CD8-positive, alpha-beta memory T cell (primary cell): Measurements from ENCODE around the gene NUDT22. TPM values are rescaled to one million over a fixed set of nuclear protein-coding genes. Genes with fewer than 3 reads are reported as not detected.
A peak's percentile ranks its signal among the peaks of the same experiment; 100 is the strongest.

Experiments used
- CTCF ChIA-PET: fragments of 350-600 bp; sonication (Branson Sonifier 250); formaldehyde crosslinking; loops from one replicate; lab custom pipeline; 2021; ENCODE audit warnings: antibody characterized with exemption; lab: Charles Lee
- POLR2A ChIA-PET: fragments of 350-600 bp; sonication (Branson Sonifier 250); formaldehyde crosslinking; loops from one replicate; lab custom pipeline; 2021; ENCODE audit warnings: antibody characterized with exemption; lab: Charles Lee
- DNase-seq, 5 donors: peaks; one replicate each; pipeline versions ENCODE4 v3.0.0 to v3.0.0-alpha.2; 2020 to 2022; ENCODE audit warnings: mixed read lengths in 1 of 5
- H3K27ac ChIP-seq: one replicate; pipeline ENCODE4 v1.7.0; 2013; ENCODE audit warnings: low read depth, mild to moderate bottlenecking, low read length, moderate library complexity
- H3K27me3 ChIP-seq: 2 replicates; pipeline ENCODE4 v1.7.0; 2013; ENCODE audit warnings: low read length, mild to moderate bottlenecking; ENCODE audit not compliant: insufficient read depth, poor library complexity, severe bottlenecking
- H3K36me3 ChIP-seq: 2 replicates; pipeline ENCODE4 v1.7.0; 2013; ENCODE audit warnings: mild to moderate bottlenecking, low read length, moderate library complexity; ENCODE audit not compliant: insufficient read depth
- H3K4me1 ChIP-seq: 2 replicates; pipeline ENCODE4 v1.7.0; 2013; ENCODE audit warnings: mild to moderate bottlenecking, low read length, moderate library complexity; ENCODE audit not compliant: insufficient read depth
- H3K4me3 ChIP-seq: 2 replicates; pipeline ENCODE4 v1.7.0; 2013; ENCODE audit warnings: mild to moderate bottlenecking, low read length
- H3K9me3 ChIP-seq: 2 replicates; pipeline ENCODE4 v1.7.0; 2013; ENCODE audit warnings: mild to moderate bottlenecking, low read length
- H3K27ac Mint-ChIP-seq, 8 donors: one replicate each; pipeline ENCODE4 v1.8.0; 2020 to 2021; ENCODE audit warnings: mixed read lengths in 8 of 8, mild to moderate bottlenecking in 6 of 8, inconsistent platforms in 3 of 8, moderate library complexity in 3 of 8
- H3K27me3 Mint-ChIP-seq, 2 donors: one replicate each; pipeline ENCODE4 v1.8.0; 2020 to 2021; ENCODE audit warnings: mixed read lengths in 2 of 2, mild to moderate bottlenecking in 1 of 2, moderate library complexity in 1 of 2
- H3K36me3 Mint-ChIP-seq, 3 donors: one replicate each; pipeline ENCODE4 v1.8.0; 2020 to 2021; ENCODE audit warnings: mixed read lengths in 3 of 3, inconsistent platforms in 1 of 3, mild to moderate bottlenecking in 1 of 3
- H3K4me1 Mint-ChIP-seq, 3 donors: one replicate each; pipeline ENCODE4 v1.8.0; 2020 to 2021; ENCODE audit warnings: mixed read lengths in 3 of 3, inconsistent platforms in 1 of 3, mild to moderate bottlenecking in 1 of 3
- H3K4me3 Mint-ChIP-seq, 7 donors: one replicate each; pipeline ENCODE4 v1.8.0; 2020 to 2021; ENCODE audit warnings: mixed read lengths in 7 of 7, mild to moderate bottlenecking in 6 of 7, moderate library complexity in 4 of 7, inconsistent platforms in 2 of 7
- H3K9me3 Mint-ChIP-seq, 5 donors: one replicate each; pipeline ENCODE4 v1.8.0; 2020 to 2022; ENCODE audit warnings: mixed read lengths in 5 of 5, mild to moderate bottlenecking in 3 of 5, moderate library complexity in 2 of 5, inconsistent platforms in 1 of 5
- polyA plus RNA-seq: library from polyadenylated mRNA; unstranded; fragments of 300-500 nt; fragmentation: Illumina TruSeq; gene quantifications from one replicate; pipeline ENCODE4 v1.2.3, GENCODE V29; 2021
- total RNA-seq, 2 experiments: library from RNA; stranded (reverse); gene quantifications; one replicate each; pipeline ENCODE4 v1.2.3, GENCODE V29; 2021

The NUDT22 gene
- total and polyA plus RNA-seq, 3 experiments from 2014 or later: 51.6 to 78.6 (median 75.3) TPM

DNA sequence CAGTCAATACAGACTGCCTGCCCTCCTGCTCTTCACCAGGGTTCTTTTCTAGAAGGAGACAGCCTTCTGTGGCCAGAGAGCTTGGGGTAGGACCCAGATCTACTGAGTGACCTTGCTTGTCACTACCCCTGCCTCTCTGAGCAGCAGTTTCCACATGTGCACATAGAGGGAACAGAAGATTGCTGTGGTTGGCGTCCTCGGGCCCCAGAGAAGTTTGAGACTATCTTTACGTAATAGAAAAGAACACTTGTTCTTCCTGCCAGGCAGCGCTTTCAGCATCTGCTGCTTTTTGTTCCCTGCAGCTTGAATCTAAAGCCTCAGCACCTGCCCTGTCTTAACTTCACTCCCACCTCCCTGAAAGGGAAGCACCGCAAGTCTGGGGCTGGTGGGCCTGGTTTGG lies 12.9 kb downstream of the NUDT22 start:
- POLR2A ChIA-PET: interaction anchor here (1.3 kb wide), 1 partner anchor 79 kb away, joined by 3 read pairs; the partner anchor contains the start of genes PRDX5 and TRMT112
- Mint-ChIP-seq H3K27ac (peak overlapping the region; percentile 47 to 100 (median 92)), H3K36me3 (peaks cover 0 to 40% (median 0%) of the 10 kb centered on the region in 3 donors), H3K4me1 (peaks cover 23 to 57% (median 24%) of the 10 kb centered on the region in 3 donors), H3K27me3 (no peaks in the 10 kb centered on the region), H3K4me3 (peak overlapping the region in 2 of 7 donors; percentile 17 to 84), H3K9me3 (no peaks in the 10 kb centered on the region)
- no peaks in the 10 kb centered on the region for H3K36me3 ChIP-seq
- no peaks in the 10 kb centered on the region for H3K9me3 ChIP-seq
- H3K4me3 ChIP-seq: no peak overlapping the region
- no peak overlapping the region for H3K27ac ChIP-seq
- CTCF ChIA-PET: interaction anchor here (1.1 to 1.9 kb wide), 2 partner anchors 32 to 34 kb away, joined by 4 to 5 read pairs; no protein-coding TSS in a partner anchor
- H3K4me1 ChIP-seq: peaks cover 34% of the 10 kb centered on the region
- DNase-seq: no peak
- H3K27me3 ChIP-seq: no peaks in the 10 kb centered on the region

DNA sequence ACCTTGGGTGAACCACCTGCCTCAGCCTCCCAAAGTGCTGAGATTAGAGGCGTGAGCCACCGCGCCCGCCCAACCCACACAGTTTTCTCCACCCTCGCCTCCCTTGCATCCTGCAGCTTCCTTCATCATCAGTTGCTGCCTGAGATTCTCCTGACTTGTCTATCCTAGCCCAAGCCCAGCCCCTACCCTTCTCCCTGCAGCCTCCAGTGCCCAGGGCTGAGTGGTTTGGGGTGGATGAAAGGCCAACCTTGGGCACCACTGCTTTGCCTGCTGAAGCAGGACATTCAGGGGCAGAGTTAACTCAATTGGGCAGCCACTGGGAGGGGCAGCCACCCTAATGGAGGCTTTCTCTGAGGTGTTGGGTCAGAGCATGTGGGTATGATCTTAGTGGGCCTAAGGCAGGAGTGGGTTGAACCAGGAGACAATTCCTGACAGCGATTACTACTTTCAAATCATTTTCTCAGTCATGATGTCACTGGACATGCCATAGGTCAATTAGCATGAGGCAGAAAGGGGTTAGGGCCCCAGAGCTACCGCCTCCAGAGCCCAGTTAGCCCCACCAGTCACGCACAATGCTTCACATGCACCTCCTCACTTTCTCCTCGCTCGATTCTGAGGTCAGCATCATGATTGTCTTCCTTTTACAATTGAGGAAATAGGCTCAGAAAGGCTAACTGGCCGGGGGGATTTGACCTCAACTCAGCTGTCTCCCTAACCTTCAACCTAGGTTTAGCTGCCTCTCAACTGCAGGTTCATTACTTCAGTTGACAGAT lies 13.8 kb downstream of the NUDT22 start:
- Histone ChIP-seq H3K4me1 (peaks cover 35% of the 10 kb centered on the region), H3K4me3 (peak overlapping the region; percentile 56), H3K9me3 (no peaks in the 10 kb centered on the region), H3K36me3 (no peaks in the 10 kb centered on the region), H3K27ac (peak overlapping the region; percentile 99), H3K27me3 (no peaks in the 10 kb centered on the region)
- peaks cover 23 to 61% (median 24%) of the 10 kb centered on the region in 3 donors for H3K4me1 Mint-ChIP-seq
- H3K9me3 Mint-ChIP-seq: no peaks in the 10 kb centered on the region
- CTCF ChIA-PET: interaction anchor here (1.1 to 13.4 kb wide), 3 partner anchors 30 to 35 kb away, joined by 4 to 124 read pairs (median 5); no protein-coding TSS in a partner anchor
- no peaks in the 10 kb centered on the region for H3K27me3 Mint-ChIP-seq
- H3K27ac Mint-ChIP-seq: peak overlapping the region; percentile 99 to 100 (median 100)
- DNase-seq: no peak
- H3K4me3 Mint-ChIP-seq: peak overlapping the region in 6 of 7 donors; percentile 87 to 95 (median 89)
- peaks cover 0 to 44% (median 0%) of the 10 kb centered on the region in 3 donors for H3K36me3 Mint-ChIP-seq
- POLR2A ChIA-PET: interaction anchor here (1.3 to 2.5 kb wide), 3 partner anchors 14 to 78 kb away, joined by 3 to 35 read pairs (median 13); partner anchors contain the start of genes FERMT3, NUDT22, PRDX5 and TRMT112

DNA sequence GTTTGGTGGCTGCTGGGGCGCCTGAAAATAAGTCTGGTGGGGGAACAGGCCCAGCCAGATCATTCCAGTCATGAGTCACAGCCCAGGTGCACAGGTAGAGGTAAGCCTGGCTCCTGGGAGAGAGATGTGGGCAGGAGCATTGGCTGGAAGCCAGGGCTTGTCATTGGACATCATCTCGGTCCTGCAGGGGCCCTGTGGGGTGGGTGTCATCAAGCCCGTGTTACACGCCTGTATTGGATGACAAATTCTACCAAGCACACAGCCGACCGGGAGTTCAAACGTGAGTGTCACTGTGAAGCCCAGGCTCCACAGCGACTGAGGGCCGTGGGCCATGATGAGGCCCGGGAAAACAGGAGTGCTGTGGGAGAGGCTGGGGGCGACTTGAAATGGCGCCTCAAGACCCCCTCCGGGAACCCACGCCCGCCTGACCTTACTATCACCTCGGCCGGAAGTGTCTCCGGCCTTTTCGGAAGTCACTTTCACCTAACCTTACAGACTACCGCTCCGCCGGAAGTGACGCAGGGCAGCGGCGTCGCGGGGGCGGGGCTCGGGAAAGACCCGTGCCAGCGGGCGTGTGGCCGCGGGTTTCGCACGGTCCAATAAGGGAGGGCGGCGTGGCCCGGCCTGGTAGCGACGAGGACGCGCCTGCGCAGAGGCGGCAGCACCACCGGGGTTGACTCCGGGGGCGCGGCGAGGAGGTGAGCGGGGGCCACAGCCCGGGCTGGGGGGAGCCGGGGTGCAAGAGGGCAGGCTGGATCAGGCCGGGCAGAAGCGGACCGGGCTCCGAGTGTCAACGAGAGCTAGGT lies 14.6 kb downstream of the NUDT22 start, which contains the start of gene FKBP2:
TSS of gene FKBP2 (plus strand) at position 661 of the 806 bp plus-strand sequence. CDS start 1,293 bp downstream, outside the sequence.
- ChIA-PET POLR2A (interaction anchor here (0.6 to 2.5 kb wide), 12 partner anchors 8 to 77 kb away, joined by 3 to 35 read pairs (median 6); partner anchors contain the start of genes CATSPERZ, ESRRA, FERMT3 and NUDT22), CTCF (interaction anchor here (0.7 to 13.4 kb wide), 10 partner anchors 8 to 77 kb away, joined by 3 to 124 read pairs (median 5); partner anchors contain the start of genes CATSPERZ, FERMT3, NUDT22 and PLCB3)
- peak within 1 kb of the TSS; percentile 99 for H3K27ac ChIP-seq
- H3K36me3 Mint-ChIP-seq: peaks cover 0 to 39% (median 0%) of the 10 kb centered on the region in 3 donors
- H3K4me1 Mint-ChIP-seq: peaks cover 17 to 62% (median 23%) of the 10 kb centered on the region in 3 donors
- no peaks in the 10 kb centered on the region for H3K36me3 ChIP-seq
- peak within 1 kb of the TSS; percentile 99 to 100 (median 100) for H3K27ac Mint-ChIP-seq
- DNase-seq: peak; percentile 97 to 99 (median 99)
- H3K9me3 Mint-ChIP-seq: no peaks in the 10 kb centered on the region
- no peaks in the 10 kb centered on the region for H3K9me3 ChIP-seq
- H3K4me3 ChIP-seq: peak within 1 kb of the TSS; percentile 76
- H3K4me3 Mint-ChIP-seq: peak within 1 kb of the TSS; percentile 87 to 97 (median 90)
- H3K4me1 ChIP-seq: peaks cover 36% of the 10 kb centered on the region
- H3K27me3 Mint-ChIP-seq: no peaks in the 10 kb centered on the region
- no peaks in the 10 kb centered on the region for H3K27me3 ChIP-seq

DNA sequence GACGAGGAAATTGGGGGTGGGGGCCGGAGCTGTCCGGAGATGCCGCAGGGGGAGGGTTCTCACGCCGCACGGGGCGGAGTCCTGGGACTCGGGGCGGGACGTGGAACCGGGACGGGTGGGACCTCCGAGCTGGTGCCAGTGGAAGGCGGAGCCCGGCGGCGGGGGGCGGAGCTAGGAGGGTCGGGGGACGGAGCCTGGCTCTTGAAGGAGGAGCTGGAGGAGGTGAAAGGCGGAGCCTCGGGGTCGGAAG lies 15.1 kb downstream of the NUDT22 start:
- POLR2A ChIA-PET: interaction anchor here (0.6 to 2.5 kb wide), 13 partner anchors 9 to 947 kb away, joined by 3 to 35 read pairs (median 5); partner anchors contain the start of genes CATSPERZ, ESRRA, FERMT3 and NUDT22
- Mint-ChIP-seq H3K4me1 (peaks cover 22 to 65% (median 26%) of the 10 kb centered on the region in 3 donors), H3K36me3 (peaks cover 0 to 39% (median 0%) of the 10 kb centered on the region in 3 donors), H3K27ac (peak overlapping the region; percentile 99 to 100 (median 100)), H3K27me3 (no peaks in the 10 kb centered on the region), H3K9me3 (no peaks in the 10 kb centered on the region), H3K4me3 (peak overlapping the region; percentile 87 to 97 (median 90))
- Histone ChIP-seq H3K36me3 (no peaks in the 10 kb centered on the region), H3K27ac (peak overlapping the region; percentile 99), H3K9me3 (no peaks in the 10 kb centered on the region), H3K4me1 (peaks cover 39% of the 10 kb centered on the region), H3K27me3 (no peaks in the 10 kb centered on the region), H3K4me3 (peak overlapping the region; percentile 76)
- CTCF ChIA-PET: interaction anchor here (0.6 to 13.4 kb wide), 11 partner anchors 9 to 77 kb away, joined by 3 to 124 read pairs (median 5); partner anchors contain the start of genes CATSPERZ, FERMT3, NUDT22 and PLCB3
- peak in 3 of 5 donors; percentile 100 for DNase-seq

DNA sequence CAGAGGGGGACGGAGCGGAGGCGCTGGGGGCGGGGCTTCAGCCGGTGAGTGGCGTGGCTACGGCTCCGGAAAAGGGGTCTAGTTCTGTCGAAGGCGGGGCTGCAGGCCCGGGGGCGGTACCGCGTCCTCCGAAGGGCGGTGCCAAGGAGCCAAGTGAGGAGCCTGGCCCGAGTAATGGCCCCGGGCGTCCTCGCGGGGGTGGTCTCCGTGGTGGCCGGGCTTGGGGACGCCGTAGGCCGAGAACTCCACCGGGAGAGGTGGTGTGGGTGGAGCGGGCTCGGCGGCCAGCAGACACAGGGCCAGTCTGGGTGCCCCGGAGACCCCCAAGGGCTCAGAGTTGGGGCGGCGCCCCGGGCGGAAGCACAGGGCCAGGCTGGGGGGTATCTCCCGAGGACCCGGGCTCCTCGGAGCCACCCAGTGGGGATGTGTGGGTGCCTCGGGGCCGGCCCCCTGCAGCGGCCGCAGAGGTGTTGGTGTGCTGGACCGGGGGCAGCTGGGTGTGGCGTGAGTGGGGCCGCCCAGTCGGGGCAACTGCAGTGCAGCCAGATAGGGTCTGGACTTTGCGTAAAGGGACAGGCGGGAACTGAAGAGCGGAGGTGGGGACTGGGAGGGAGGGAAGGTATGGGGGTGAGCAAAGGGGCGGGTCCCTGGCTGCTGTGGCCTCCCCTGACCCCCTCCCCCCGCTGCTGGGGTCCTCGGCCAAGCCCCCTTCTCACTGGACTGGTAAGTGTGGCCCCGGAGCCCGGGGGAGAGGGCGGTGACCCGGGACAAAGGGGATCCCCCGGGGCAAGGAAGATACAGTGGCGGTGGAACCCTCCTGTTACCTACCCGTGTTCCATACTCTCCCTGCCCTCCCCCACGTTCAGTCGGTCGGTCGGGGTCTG lies 15.7 kb downstream of the NUDT22 start:
- peak in 2 of 5 donors; percentile 99 to 100 for DNase-seq
- Histone ChIP-seq H3K9me3 (no peaks in the 10 kb centered on the region), H3K4me3 (peak overlapping the region; percentile 76), H3K4me1 (peaks cover 39% of the 10 kb centered on the region), H3K27me3 (no peaks in the 10 kb centered on the region), H3K36me3 (no peaks in the 10 kb centered on the region), H3K27ac (peak overlapping the region; percentile 99)
- peaks cover 23 to 67% (median 26%) of the 10 kb centered on the region in 3 donors for H3K4me1 Mint-ChIP-seq
- ChIA-PET CTCF (interaction anchor here (0.6 to 13.4 kb wide), 13 partner anchors 9 to 76 kb away, joined by 3 to 124 read pairs (median 5); partner anchors contain the start of genes CATSPERZ, FERMT3, NUDT22 and PLCB3), POLR2A (interaction anchor here (0.6 to 2.5 kb wide), 15 partner anchors 8 to 946 kb away, joined by 3 to 35 read pairs (median 4); partner anchors contain the start of genes CATSPERZ, ESRRA, FERMT3 and NUDT22)
- no peaks in the 10 kb centered on the region for H3K9me3 Mint-ChIP-seq
- peaks cover 0 to 39% (median 0%) of the 10 kb centered on the region in 3 donors for H3K36me3 Mint-ChIP-seq
- H3K27me3 Mint-ChIP-seq: no peaks in the 10 kb centered on the region
- peak overlapping the region; percentile 99 to 100 (median 100) for H3K27ac Mint-ChIP-seq
- H3K4me3 Mint-ChIP-seq: peak overlapping the region; percentile 87 to 97 (median 90)

DNA sequence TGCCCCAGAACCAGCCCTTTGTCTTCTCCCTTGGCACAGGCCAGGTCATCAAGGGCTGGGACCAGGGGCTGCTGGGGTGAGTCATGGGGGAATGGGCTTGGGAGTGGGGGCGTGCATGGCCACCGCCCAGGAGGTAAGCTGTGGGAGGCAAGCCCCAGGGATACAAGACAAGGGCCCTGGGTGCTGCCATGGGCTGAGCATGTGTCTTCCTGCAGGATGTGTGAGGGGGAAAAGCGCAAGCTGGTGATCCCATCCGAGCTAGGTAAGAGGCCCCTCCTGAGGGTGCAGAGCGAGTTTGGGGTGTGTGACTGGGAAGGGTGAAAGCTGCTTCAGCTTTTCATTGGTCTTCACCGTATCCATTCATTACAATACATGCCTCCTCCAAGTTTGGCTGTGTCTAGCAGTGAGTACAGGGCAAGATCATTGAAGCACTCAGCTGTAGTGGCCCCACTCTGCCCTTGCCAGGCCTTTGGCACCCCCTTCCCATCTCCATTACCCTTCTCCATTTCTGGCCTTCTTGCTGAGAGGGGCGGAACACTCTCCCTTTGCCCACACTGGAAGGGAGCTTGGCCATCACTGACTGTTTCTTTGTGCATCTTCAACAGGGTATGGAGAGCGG lies 17.3 kb downstream of the NUDT22 start:
- no peak for DNase-seq
- Histone ChIP-seq H3K9me3 (no peaks in the 10 kb centered on the region), H3K4me3 (no peak overlapping the region), H3K4me1 (peaks cover 39% of the 10 kb centered on the region), H3K36me3 (no peaks in the 10 kb centered on the region), H3K27ac (no peak overlapping the region), H3K27me3 (no peaks in the 10 kb centered on the region)
- ChIA-PET POLR2A (interaction anchor here (1.0 kb wide), 1 partner anchor 37 kb away, joined by 3 read pairs; no protein-coding TSS in a partner anchor), CTCF (interaction anchor here (1.5 to 13.4 kb wide), 5 partner anchors 9 to 61 kb away, joined by 5 to 124 read pairs (median 12); partner anchors contain the start of genes CATSPERZ and FERMT3)
- Mint-ChIP-seq H3K36me3 (peaks cover 0 to 26% (median 0%) of the 10 kb centered on the region in 3 donors), H3K27me3 (no peaks in the 10 kb centered on the region), H3K9me3 (no peaks in the 10 kb centered on the region), H3K27ac (peak overlapping the region in 7 of 8 donors; percentile 29 to 93 (median 76)), H3K4me3 (peak overlapping the region; percentile 49 to 90 (median 87)), H3K4me1 (peaks cover 27 to 71% (median 30%) of the 10 kb centered on the region in 3 donors)
